ENCODE data around the gene EML4. TPM values are rescaled to one million over a fixed set of nuclear protein-coding genes. Genes with fewer than 3 reads are reported as not detected.
"Not testable (repeated sequence)": the region's sequence is repeated elsewhere in the genome, so short reads cannot be mapped to it uniquely, and the experiment has no call there.

The EML4 gene
- total RNA-seq, 1 donor, result 178 TPM

- no peaks in the 10 kb centered on the region for H3K4me1 ChIP-seq (ENCODE audit: insufficient read depth, low read length)
- no peak overlapping the region for H3K4me3 ChIP-seq (ENCODE audit: low read length)
- no peaks in the 10 kb centered on the region for H3K9me3 ChIP-seq (ENCODE audit: low read depth, low read length)
- no peaks in the 10 kb centered on the region for H3K27me3 ChIP-seq (ENCODE audit: insufficient read depth, low read length)
Measured at GRCh38 chr2:42161444-42161843, 7.7 kb upstream of the EML4 start.

DNA sequence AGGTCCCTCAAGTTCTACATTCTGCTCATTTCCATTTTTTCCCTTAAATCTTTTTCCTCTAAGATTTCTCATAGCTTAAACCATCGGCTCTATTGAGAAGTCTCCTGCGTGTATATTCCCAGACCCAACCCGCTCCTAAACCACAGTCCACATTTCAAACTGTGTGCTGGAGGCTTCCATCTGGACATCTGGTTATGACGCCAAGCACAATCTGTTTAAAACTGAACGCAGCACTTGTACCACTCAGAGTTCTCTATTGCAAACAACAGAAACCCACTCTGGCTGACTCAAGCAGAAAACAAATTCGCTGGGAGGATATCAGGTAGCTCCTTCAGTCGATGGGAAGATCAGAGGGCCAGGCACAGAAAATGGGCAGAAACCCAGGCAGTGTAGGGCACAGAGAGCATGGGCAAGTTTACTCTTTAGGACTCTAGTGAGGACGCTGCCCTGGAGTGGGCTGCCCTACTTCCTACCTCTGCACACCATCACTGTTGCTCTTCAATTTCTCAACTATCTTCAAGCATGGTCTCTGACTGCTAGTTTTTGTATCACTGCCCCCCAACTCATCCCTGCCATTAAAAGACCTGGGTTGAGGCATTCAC lies 5.6 kb upstream of the EML4 start:
- H3K27me3 ChIP-seq (ENCODE audit: insufficient read depth, low read length), result no peaks in the 10 kb centered on the region
- H3K4me3 ChIP-seq (ENCODE audit: low read length), result no peak overlapping the region
- H3K4me1 ChIP-seq (ENCODE audit: insufficient read depth, low read length), result no peaks in the 10 kb centered on the region
- H3K9me3 ChIP-seq (ENCODE audit: low read depth, low read length), result no peaks in the 10 kb centered on the region

DNA sequence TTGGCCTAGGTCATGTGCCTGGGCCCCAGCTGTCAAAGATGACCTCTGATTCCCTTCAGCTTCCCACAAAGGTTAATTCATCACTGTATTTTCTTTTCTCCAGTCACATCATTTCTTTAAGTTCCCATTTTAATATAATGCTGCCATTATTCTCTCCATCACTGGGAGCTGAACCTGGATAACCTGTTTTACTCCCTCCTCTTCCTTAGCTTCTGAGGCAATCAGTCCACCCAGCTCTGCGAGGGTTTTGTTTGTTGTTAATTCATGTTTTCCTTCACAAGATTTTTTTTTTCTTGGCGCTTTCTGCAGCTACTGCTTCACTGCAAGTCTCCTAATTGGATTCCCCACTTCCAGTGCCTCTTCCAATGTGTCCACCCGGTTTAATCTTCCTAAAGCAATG lies 5.1 kb upstream of the EML4 start:
- Histone ChIP-seq H3K4me1 (ENCODE audit: insufficient read depth, low read length) (peaks cover 4% of the 10 kb centered on the region), H3K27me3 (ENCODE audit: insufficient read depth, low read length) (no peaks in the 10 kb centered on the region), H3K9me3 (ENCODE audit: low read depth, low read length) (no peaks in the 10 kb centered on the region), H3K4me3 (ENCODE audit: low read length) (no peak overlapping the region)

- Histone ChIP-seq H3K4me1 (ENCODE audit: insufficient read depth, low read length) (peaks cover 5% of the 10 kb centered on the region), H3K9me3 (ENCODE audit: low read depth, low read length) (no peaks in the 10 kb centered on the region), H3K27me3 (ENCODE audit: insufficient read depth, low read length) (no peaks in the 10 kb centered on the region), H3K4me3 (ENCODE audit: low read length) (no peak overlapping the region)
Measured at GRCh38 chr2:42164971-42165370, 4.2 kb upstream of the EML4 start.

GRCh38 chr2:42167458-42167857 lies 1.7 kb upstream of the EML4 start:
- Histone ChIP-seq H3K4me1 (ENCODE audit: insufficient read depth, low read length) (peaks cover 23% of the 10 kb centered on the region), H3K27me3 (ENCODE audit: insufficient read depth, low read length) (no peaks in the 10 kb centered on the region), H3K4me3 (ENCODE audit: low read length) (no peak overlapping the region), H3K9me3 (ENCODE audit: low read depth, low read length) (no peaks in the 10 kb centered on the region)

DNA sequence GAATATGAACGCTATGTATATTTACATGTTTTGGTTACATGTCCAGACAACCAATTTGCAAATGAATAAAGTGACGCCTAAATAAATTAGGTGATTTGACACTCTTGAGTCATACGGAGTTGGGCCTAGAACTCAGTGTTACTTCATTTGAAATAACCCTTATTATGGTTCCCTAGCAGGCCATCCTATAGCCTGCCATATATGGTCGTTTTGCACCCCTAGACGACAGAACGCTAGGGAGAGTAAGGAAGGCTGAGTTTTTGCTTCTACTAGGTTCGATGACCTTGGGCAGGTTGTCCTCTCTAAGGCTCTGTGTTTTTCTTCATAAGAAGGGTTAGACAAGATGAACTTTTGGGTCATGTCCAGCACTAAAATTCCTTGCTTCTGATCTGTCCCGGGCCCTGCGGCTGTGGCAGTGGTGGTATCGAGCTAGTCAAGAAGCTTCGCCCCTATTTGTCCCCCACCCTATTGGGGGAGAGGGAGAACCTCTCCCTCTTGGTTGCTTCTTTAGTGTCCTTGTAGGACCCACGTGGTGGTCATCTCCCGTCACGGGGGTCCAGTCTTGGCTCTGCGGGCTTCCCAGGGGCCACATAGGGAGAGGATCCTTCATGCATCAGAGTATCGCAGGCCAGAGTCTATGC lies 574 bp upstream of the EML4 start:
- H3K4me1 ChIP-seq (ENCODE audit: insufficient read depth, low read length), result peaks cover 27% of the 10 kb centered on the region
- no peaks in the 10 kb centered on the region for H3K9me3 ChIP-seq (ENCODE audit: low read depth, low read length)
- no peak overlapping the region for H3K4me3 ChIP-seq (ENCODE audit: low read length)
- no peaks in the 10 kb centered on the region for H3K27me3 ChIP-seq (ENCODE audit: insufficient read depth, low read length)

DNA sequence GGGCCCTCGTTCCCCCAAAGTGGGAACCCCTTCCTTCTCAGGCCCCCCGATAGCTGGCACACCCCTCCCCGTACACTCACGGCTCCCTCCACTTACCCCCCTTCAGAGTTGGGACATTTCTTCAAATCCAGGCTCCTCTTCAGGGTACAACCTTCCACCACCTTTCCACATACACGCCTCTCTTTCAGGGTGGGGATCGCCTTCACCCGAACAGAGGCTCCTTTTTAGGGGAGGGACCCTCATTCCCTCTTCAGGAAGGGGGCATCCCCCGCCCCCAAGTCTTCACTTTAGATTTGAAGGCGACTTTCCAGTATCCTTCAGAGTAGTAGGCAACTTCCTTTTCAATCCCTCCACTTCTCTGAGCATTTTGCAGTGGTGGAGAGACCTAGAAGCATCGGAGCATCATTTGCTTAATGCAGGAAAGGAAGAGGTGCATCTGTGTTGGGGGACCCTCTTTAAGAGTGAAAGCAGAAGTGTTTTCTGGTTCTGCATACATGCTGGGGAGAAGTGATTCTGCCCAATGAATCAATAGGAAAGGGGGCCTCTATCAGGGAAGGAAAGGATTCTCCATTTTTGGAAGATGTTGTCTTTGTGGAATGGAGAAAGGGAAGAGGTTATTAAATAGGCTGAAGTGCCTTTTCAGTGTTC lies 845 bp downstream of the EML4 start:
- Histone ChIP-seq H3K4me3 (ENCODE audit: low read length) (peak overlapping the region; percentile 79), H3K4me1 (ENCODE audit: insufficient read depth, low read length) (peaks cover 34% of the 10 kb centered on the region), H3K27me3 (ENCODE audit: insufficient read depth, low read length) (no peaks in the 10 kb centered on the region), H3K9me3 (ENCODE audit: low read depth, low read length) (no peaks in the 10 kb centered on the region)

- H3K4me1 ChIP-seq (ENCODE audit: insufficient read depth, low read length), result peaks cover 34% of the 10 kb centered on the region
- no peaks in the 10 kb centered on the region for H3K9me3 ChIP-seq (ENCODE audit: low read depth, low read length)
- no peaks in the 10 kb centered on the region for H3K27me3 ChIP-seq (ENCODE audit: insufficient read depth, low read length)
- peak overlapping the region; percentile 79 for H3K4me3 ChIP-seq (ENCODE audit: low read length)
Measured at GRCh38 chr2:42170619-42171395, 1.7 kb downstream of the EML4 start.

GRCh38 chr2:42171396-42171980 lies 2.3 kb downstream of the EML4 start:
- peak overlapping the region; percentile 79 for H3K4me3 ChIP-seq (ENCODE audit: low read length)
- H3K27me3 ChIP-seq (ENCODE audit: insufficient read depth, low read length), result no peaks in the 10 kb centered on the region
- H3K4me1 ChIP-seq (ENCODE audit: insufficient read depth, low read length), result peaks cover 34% of the 10 kb centered on the region
- no peaks in the 10 kb centered on the region for H3K9me3 ChIP-seq (ENCODE audit: low read depth, low read length)

DNA sequence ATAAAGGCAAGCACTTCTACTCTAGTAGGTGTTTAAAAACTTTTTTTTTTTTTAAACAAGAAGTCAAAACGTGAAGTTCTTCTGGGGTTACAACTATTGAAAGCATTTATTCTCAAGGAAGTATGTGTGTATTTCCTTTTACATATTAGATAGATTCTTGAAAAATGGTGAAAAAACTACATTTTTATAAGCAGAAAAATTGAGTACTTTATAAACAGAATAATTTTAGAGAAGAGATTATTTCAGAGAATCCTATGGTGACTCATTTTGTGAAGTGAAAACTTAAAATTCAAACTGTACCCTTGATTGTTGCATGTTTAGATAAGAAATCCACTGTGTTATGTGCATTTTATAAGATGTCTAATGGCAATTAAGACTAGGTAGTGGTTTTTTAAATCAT lies 2.9 kb downstream of the EML4 start:
- Histone ChIP-seq H3K4me3 (ENCODE audit: low read length) (peak overlapping the region; percentile 79), H3K4me1 (ENCODE audit: insufficient read depth, low read length) (peaks cover 34% of the 10 kb centered on the region), H3K9me3 (ENCODE audit: low read depth, low read length) (no peaks in the 10 kb centered on the region), H3K27me3 (ENCODE audit: insufficient read depth, low read length) (no peaks in the 10 kb centered on the region)

DNA sequence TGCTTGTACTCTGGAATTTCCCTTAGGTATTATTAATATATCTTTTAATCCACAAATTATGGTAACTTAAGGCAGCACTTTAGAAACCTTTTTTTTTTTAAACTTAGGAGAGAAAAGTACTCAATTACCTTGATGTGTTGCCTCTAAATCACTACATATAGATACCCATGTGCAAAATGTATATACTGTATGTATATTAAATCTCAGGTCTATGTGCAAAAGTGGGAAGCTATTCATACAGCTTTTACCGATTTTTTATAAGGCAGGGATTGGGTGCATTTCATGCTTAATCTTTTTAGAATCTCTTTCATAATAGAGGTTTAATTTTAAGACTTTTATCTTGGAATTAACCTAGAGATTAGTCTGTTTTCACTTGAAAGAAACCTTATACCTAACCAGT lies 3.4 kb downstream of the EML4 start:
- Histone ChIP-seq H3K4me1 (ENCODE audit: insufficient read depth, low read length) (peaks cover 37% of the 10 kb centered on the region), H3K27me3 (ENCODE audit: insufficient read depth, low read length) (no peaks in the 10 kb centered on the region), H3K4me3 (ENCODE audit: low read length) (no peak overlapping the region), H3K9me3 (ENCODE audit: low read depth, low read length) (no peaks in the 10 kb centered on the region)

GRCh38 chr2:42173467-42173866 lies 4.3 kb downstream of the EML4 start:
- H3K9me3 ChIP-seq (ENCODE audit: low read depth, low read length); H3K4me3 ChIP-seq (ENCODE audit: low read length); H3K27me3 ChIP-seq (ENCODE audit: insufficient read depth, low read length): not testable (repeated sequence)
- H3K4me1 ChIP-seq (ENCODE audit: insufficient read depth, low read length), result peaks cover 42% of the 10 kb centered on the region

- H3K9me3 ChIP-seq (ENCODE audit: low read depth, low read length), result no peaks in the 10 kb centered on the region
- no peak overlapping the region for H3K4me3 ChIP-seq (ENCODE audit: low read length)
- no peaks in the 10 kb centered on the region for H3K27me3 ChIP-seq (ENCODE audit: insufficient read depth, low read length)
- peaks cover 36% of the 10 kb centered on the region for H3K4me1 ChIP-seq (ENCODE audit: insufficient read depth, low read length)
Measured at GRCh38 chr2:42176992-42177738, 8.0 kb downstream of the EML4 start.

GRCh38 chr2:42178335-42178734 lies 9.2 kb downstream of the EML4 start:
- Histone ChIP-seq H3K9me3 (ENCODE audit: low read depth, low read length) (no peaks in the 10 kb centered on the region), H3K4me1 (ENCODE audit: insufficient read depth, low read length) (peaks cover 46% of the 10 kb centered on the region), H3K27me3 (ENCODE audit: insufficient read depth, low read length) (no peaks in the 10 kb centered on the region), H3K4me3 (ENCODE audit: low read length) (no peak overlapping the region)
